Endothelial cell of umbilical vein (primary cell): ENCODE measurements around the gene PDLIM5.
"Not testable (repeated sequence)": the region's sequence is repeated elsewhere in the genome, so short reads cannot be mapped to it uniquely, and the experiment has no call there.

ENCODE experiments used
- CTCF ChIP-seq, 2 donors: IDR thresholded peaks; 1 replicate in 1 of 2; 2 replicates in 1 of 2; pipeline ENCODE4 v1.5.1; 2011; ENCODE audit warnings: low read length in 2 of 2, mild to moderate bottlenecking in 2 of 2, moderate library complexity in 2 of 2, control low read depth in 1 of 2, inconsistent platforms in 1 of 2, low read depth in 1 of 2; ENCODE audit not compliant: insufficient read depth in 1 of 2; ENCODE audit errors: extremely low read depth in 1 of 2
- EZH2 ChIP-seq: IDR thresholded peaks from 2 replicates; pipeline ENCODE4 v1.6.1; 2012; ENCODE audit warnings: borderline replicate concordance, low read depth, mild to moderate bottlenecking, moderate library complexity, low read length, inconsistent platforms; ENCODE audit not compliant: severe bottlenecking
- MAX ChIP-seq: IDR thresholded peaks from 2 replicates; pipeline ENCODE4 v1.6.1; 2011; ENCODE audit not compliant: insufficient read depth, insufficient read length
- POLR2A ChIP-seq: IDR thresholded peaks from 2 replicates; pipeline ENCODE4 v1.6.1; 2012; ENCODE audit warnings: low read depth, mild to moderate bottlenecking, control low read depth, low read length
- POLR2AphosphoS5 ChIP-seq: IDR thresholded peaks from 2 replicates; pipeline ENCODE4 v1.6.1; 2012; ENCODE audit warnings: low read depth, mild to moderate bottlenecking, control low read depth, low read length, moderate library complexity; ENCODE audit not compliant: insufficient read depth

GRCh38 chr4:94478805-94479204 lies 27.1 kb downstream of the PDLIM5 start:
- not testable (repeated sequence) for TF ChIP-seq CTCF (IDR thresholded peaks at IDR 0.05; ENCODE audit: extremely low read depth in 1 of 2, insufficient read depth in 1 of 2, low read depth in 1 of 2, low read length in 2 of 2); POLR2A; EZH2; POLR2AphosphoS5; MAX
